IMR-90 (cell line): Measurements from ENCODE around the gene FOXP1. TPM values are rescaled to one million over a fixed set of nuclear protein-coding genes. Genes with fewer than 3 reads are reported as not detected.

ENCODE experiments used
- ATAC-seq: fragments of 200-7000 bp; cut with Tn5 transposase; 2 replicates; pipeline ENCODE4 v1.9.1; 2020; ENCODE audit warnings: low read depth, mild to moderate bottlenecking, moderate library complexity
- BruUV-seq: library from RNA; stranded (reverse); fragments of 400-500 nt; replicated peaks from 2 replicates; lab custom pipeline; 2021; lab: Mats Ljungman, UMichigan
- CTCF ChIA-PET: fragments of 300-600 bp; formaldehyde crosslinking; extraction: SDS; loops from one replicate; lab custom pipeline; 2021; ENCODE audit warnings: antibody characterized with exemption; lab: Yijun Ruan, JAX
- POLR2A ChIA-PET: fragments of 300-600 bp; sonication (Branson Sonifier 250); formaldehyde crosslinking; loops from one replicate; lab custom pipeline; 2022; ENCODE audit warnings: antibody characterized with exemption; ENCODE audit not compliant: unreplicated experiment; lab: Charles Lee
- DNase-seq: peaks from one replicate; pipeline ENCODE4 v3.0.0; 2013
- H2AFZ ChIP-seq: replicated peaks from 2 replicates; pipeline ENCODE3; 2013; ENCODE audit warnings: low read length, mild to moderate bottlenecking; ENCODE audit not compliant: poor library complexity
- H2AK5ac ChIP-seq: 2 replicates; pipeline ENCODE4 v1.6.1; 2013; ENCODE audit warnings: low read depth, low read length, inconsistent platforms
- H2AK9ac ChIP-seq: replicated peaks from 2 replicates; pipeline ENCODE3; 2013; ENCODE audit warnings: mild to moderate bottlenecking, low read depth, low read length, moderate library complexity; ENCODE audit not compliant: poor library complexity
- H2BK120ac ChIP-seq: 2 replicates; pipeline ENCODE4 v1.6.1; 2013; ENCODE audit warnings: low read depth, low read length, inconsistent platforms
- H2BK15ac ChIP-seq: 3 replicates; pipeline ENCODE4 v1.6.1; 2013; ENCODE audit warnings: low read depth, low read length, inconsistent platforms
- H2BK20ac ChIP-seq: 2 replicates; pipeline ENCODE4 v1.6.1; 2013; ENCODE audit warnings: low read depth, mild to moderate bottlenecking, inconsistent platforms, low read length, moderate library complexity
- H2BK5ac ChIP-seq: 2 replicates; pipeline ENCODE4 v1.6.1; 2013; ENCODE audit warnings: mild to moderate bottlenecking, low read depth, low read length, inconsistent platforms; ENCODE audit not compliant: poor library complexity, severe bottlenecking
- H3K14ac ChIP-seq: replicated peaks from 2 replicates; pipeline ENCODE4 v1.6.1; 2013; ENCODE audit warnings: low read depth, low read length, inconsistent platforms
- H3K18ac ChIP-seq: 2 replicates; pipeline ENCODE4 v1.6.1; 2013; ENCODE audit warnings: low read depth, low read length, control low read depth
- H3K23ac ChIP-seq: 2 replicates; pipeline ENCODE4 v1.6.1; 2013; ENCODE audit warnings: low read depth, low read length, inconsistent platforms
- H3K27ac ChIP-seq: 2 replicates; pipeline ENCODE4 v1.5.1; 2013; ENCODE audit warnings: mild to moderate bottlenecking, control low read depth, low read length; ENCODE audit not compliant: insufficient read depth
- H3K27me3 ChIP-seq: 2 replicates; pipeline ENCODE4 v1.6.1; 2013; ENCODE audit warnings: low read length; ENCODE audit not compliant: control insufficient read depth, insufficient read depth
- H3K36me3 ChIP-seq: 2 replicates; pipeline ENCODE4 v1.6.1; 2013; ENCODE audit warnings: low read length, mixed read lengths; ENCODE audit not compliant: control insufficient read depth, insufficient read depth
- H3K4ac ChIP-seq: 2 replicates; pipeline ENCODE4 v1.6.1; 2013; ENCODE audit warnings: low read depth, low read length, inconsistent platforms
- H3K4me1 ChIP-seq: 2 replicates; pipeline ENCODE4 v1.6.1; 2013; ENCODE audit warnings: low read length, mixed read lengths; ENCODE audit not compliant: control insufficient read depth, insufficient read depth
- H3K4me2 ChIP-seq: 2 replicates; pipeline ENCODE4 v1.6.1; 2013; ENCODE audit warnings: low read depth, mild to moderate bottlenecking, control low read depth, low read length, moderate library complexity
- H3K4me3 ChIP-seq: 2 replicates; pipeline ENCODE4 v1.5.1; 2013; ENCODE audit warnings: low read depth, mild to moderate bottlenecking, control low read depth, low read length, moderate library complexity; ENCODE audit not compliant: insufficient read depth
- H3K56ac ChIP-seq: 2 replicates; pipeline ENCODE4 v1.6.1; 2013; ENCODE audit warnings: low read length, inconsistent platforms; ENCODE audit not compliant: insufficient read depth; ENCODE audit errors: extremely low read depth
- H3K79me1 ChIP-seq, 2 experiments: 2 replicates each; pipeline ENCODE4 v1.6.1; 2013; ENCODE audit warnings: low read length in 2 of 2, inconsistent platforms in 1 of 2, low read depth in 1 of 2
- H3K9ac ChIP-seq: 2 replicates; pipeline ENCODE4 v1.6.1; 2013; ENCODE audit warnings: low read depth, low read length, control low read depth
- H3K9me1 ChIP-seq: 2 replicates; pipeline ENCODE4 v1.6.1; 2013; ENCODE audit warnings: low read length, inconsistent platforms; ENCODE audit not compliant: insufficient read depth
- H3K9me3 ChIP-seq: 2 replicates; pipeline ENCODE4 v1.6.1; 2013; ENCODE audit warnings: low read length; ENCODE audit not compliant: control insufficient read depth, insufficient read depth
- H4K20me1 ChIP-seq: 2 replicates; pipeline ENCODE4 v1.6.1; 2013; ENCODE audit warnings: low read length, inconsistent platforms; ENCODE audit not compliant: insufficient read depth
- H4K5ac ChIP-seq: 2 replicates; pipeline ENCODE4 v1.6.1; 2013; ENCODE audit warnings: mild to moderate bottlenecking, low read depth, low read length, control low read depth
- H4K8ac ChIP-seq, 2 experiments: 2 replicates each; pipeline ENCODE4 v1.6.1; 2013; ENCODE audit warnings: low read depth in 2 of 2, low read length in 2 of 2, control low read depth in 1 of 2, inconsistent platforms in 1 of 2
- H4K91ac ChIP-seq: 2 replicates; pipeline ENCODE4 v1.6.1; 2013; ENCODE audit warnings: low read depth, low read length, inconsistent platforms; ENCODE audit not compliant: insufficient read depth
- CEBPB ChIP-seq: IDR thresholded peaks from 2 replicates; pipeline ENCODE4 v1.6.1; 2012; ENCODE audit warnings: low read depth, low read length, improper control_type of control experiment
- CHD1 ChIP-seq: IDR thresholded peaks from 2 replicates; pipeline ENCODE4 v1.6.1; 2012; ENCODE audit warnings: low read depth, low read length, improper control_type of control experiment
- CTCF ChIP-seq: conservative IDR thresholded peaks from 2 replicates; pipeline ENCODE4 v1.5.1; 2012; ENCODE audit warnings: mild to moderate bottlenecking, low read depth, low read length, improper control_type of control experiment
- FOS ChIP-seq: fragments of 150-350 bp; IDR thresholded peaks from 2 replicates; pipeline ENCODE4 v1.6.1; 2016; ENCODE audit warnings: low read depth, low read length
- MAFK ChIP-seq: IDR thresholded peaks from 2 replicates; pipeline ENCODE4 v1.6.1; 2012; ENCODE audit warnings: low read depth, low read length, improper control_type of control experiment
- MAZ ChIP-seq: IDR thresholded peaks from 2 replicates; pipeline ENCODE4 v1.6.1; 2012; ENCODE audit warnings: low read depth, mild to moderate bottlenecking, low read length, improper control_type of control experiment, moderate library complexity, borderline replicate concordance
- MXI1 ChIP-seq: IDR thresholded peaks from 2 replicates; pipeline ENCODE4 v1.6.1; 2012; ENCODE audit warnings: low read depth, mild to moderate bottlenecking, low read length, moderate library complexity, borderline replicate concordance
- NFE2L2 ChIP-seq: fragments of 150-350 bp; IDR thresholded peaks from 2 replicates; pipeline ENCODE4 v1.6.1; 2016; ENCODE audit warnings: low read depth, mild to moderate bottlenecking, low read length
- POLR2A ChIP-seq: IDR thresholded peaks from 2 replicates; pipeline ENCODE4 v1.6.1; 2012; ENCODE audit warnings: mild to moderate bottlenecking, low read depth, low read length
- RAD21 ChIP-seq: IDR thresholded peaks from 2 replicates; pipeline ENCODE4 v1.6.1; 2012; ENCODE audit warnings: low read length, improper control_type of control experiment
- RCOR1 ChIP-seq: IDR thresholded peaks from 2 replicates; pipeline ENCODE4 v1.6.1; 2012; ENCODE audit warnings: mild to moderate bottlenecking, low read length, improper control_type of control experiment; ENCODE audit not compliant: insufficient replicate concordance
- RFX5 ChIP-seq: IDR thresholded peaks from 2 replicates; pipeline ENCODE4 v1.8.0; 2012; ENCODE audit warnings: low read depth, mild to moderate bottlenecking, low read length, moderate library complexity
- SMC3 ChIP-seq: fragments of 150-350 bp; IDR thresholded peaks from 2 replicates; pipeline ENCODE4 v1.6.1; 2016; ENCODE audit warnings: low read depth, mild to moderate bottlenecking, antibody characterized with exemption, low read length, moderate library complexity
- USF2 ChIP-seq: fragments of 150-350 bp; IDR thresholded peaks from 2 replicates; pipeline ENCODE4 v1.6.1; 2017; ENCODE audit warnings: mild to moderate bottlenecking, antibody characterized with exemption, low read length, low read depth
- WGBS, 2 experiments: methylation state at CpG; one replicate each; pipeline versions ENCODE4 v1.1.5 to v1.1.7; 2013; ENCODE audit warnings: missing lambda C conversion rate in 2 of 2; ENCODE audit not compliant: insufficient read length in 1 of 2; ENCODE audit errors: extremely low coverage in 2 of 2; 5-methylcytosine and 5-hydroxymethylcytosine counted together
- dilution Hi-C: fragments of 300-500 bp; cut with HindIII; formaldehyde crosslinking; loops from one replicate; pipeline ENCODE4 v1.14.3; 2018; ENCODE audit warnings: low sequenced_read_pairs; ENCODE audit not compliant: unreplicated experiment
- in situ Hi-C: fragments of 300-500 bp; cut with MboI; formaldehyde crosslinking; loops from 3 replicates; pipeline ENCODE4 v1.14.3; 2019; ENCODE audit warnings: low sequenced_read_pairs, inconsistent platforms, mixed read lengths
- intact Hi-C: fragments of 100-400 bp; cut with micrococcal nuclease; formaldehyde crosslinking; loops from 2 replicates; pipeline ENCODE4 v1.10.0; 2022
- polyA plus RNA-seq, 3 experiments: library from polyadenylated mRNA; depleted of rRNA; stranded (reverse); fragments of >200 nt; gene quantifications; 2 replicates each; pipeline ENCODE4 v1.2.3, GENCODE V29; 2012; ENCODE audit warnings: low replicate concordance in 1 of 3
- total RNA-seq: library from RNA; depleted of rRNA; stranded (reverse); fragments of >200 nt; gene quantifications from 2 replicates; pipeline ENCODE4 v1.2.3, GENCODE V29; 2012
- TF ChIP-seq, protein P1 (sequence below): fragments of 150-350 bp; IDR thresholded peaks from 2 replicates; pipeline ENCODE4 v1.6.1; 2016; ENCODE audit warnings: low read depth, mild to moderate bottlenecking, low read length, moderate library complexity, borderline replicate concordance

The FOXP1 gene
- total and polyA plus RNA-seq, 2 of the 4 experiments (the other 2 are of a cell fraction) = 37.0 to 132 TPM

DNA sequence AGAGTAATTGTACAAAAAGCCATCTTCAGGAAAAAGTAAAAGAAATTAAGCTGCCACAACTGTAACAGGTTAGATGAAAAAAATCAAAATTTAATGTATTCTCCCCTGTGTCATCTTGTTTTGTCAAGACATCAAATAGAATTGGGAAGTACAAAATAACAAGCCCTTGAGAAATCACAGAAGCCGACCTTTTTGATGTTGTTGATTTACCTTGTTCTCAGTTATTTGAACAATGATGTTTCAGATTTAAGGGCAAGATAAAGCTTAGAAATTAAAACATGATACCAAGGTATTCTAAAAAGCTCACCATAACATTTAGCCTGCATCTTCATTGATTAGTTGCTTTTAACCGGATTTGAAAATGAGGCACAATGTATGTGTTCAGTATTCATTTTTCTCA lies 523.0 kb downstream of the FOXP1 start:
- Histone ChIP-seq H3K14ac (0 out of 2 replicates have a peak overlapping the region, but pooled peaks have one; percentile 14), H3K4ac (no peak overlapping the region), H4K91ac (no peak overlapping the region), H3K56ac (no peak overlapping the region), H4K8ac (no peak overlapping the region), H4K5ac (no peak overlapping the region), H3K79me1 (peaks cover 0 to 51% of the 10 kb centered on the region in 2 experiments; a peak in 2 of 4 replicates), H3K4me1 (peaks cover 12% of the 10 kb centered on the region), H3K18ac (no peak overlapping the region), H3K9me1 (peaks cover 6% of the 10 kb centered on the region), H3K9ac (no peak overlapping the region), H2AFZ (no peak overlapping the region), H3K4me2 (no peak overlapping the region), H3K27me3 (no peaks in the 10 kb centered on the region), H2BK15ac (no peak overlapping the region), H2AK5ac (no peak overlapping the region), H4K20me1 (peaks cover 26% of the 10 kb centered on the region; the same call in 1 of the 2 replicates), H3K9me3 (no peaks in the 10 kb centered on the region), H3K27ac (no peak overlapping the region), H3K4me3 (no peak overlapping the region), H3K23ac (peak overlapping the region; percentile 69; the same call in 1 of the 2 replicates), H2AK9ac (no peak overlapping the region), H3K36me3 (no peaks in the 10 kb centered on the region), H2BK5ac (peak overlapping the region; percentile 43), H2BK120ac (no peak overlapping the region), H2BK20ac (no peak overlapping the region)
- TF ChIP-seq MXI1 (no peak), MAFK (no peak), CTCF (no peak), RCOR1 (no peak), POLR2A (no peak), USF2 (no peak), FOS (no peak), MAZ (no peak), SMC3 (no peak), NFE2L2 (no peak), RFX5 (no peak), RAD21 (no peak), CHD1 (no peak), CEBPB (no peak)
- TF ChIP-seq, protein P1, sequence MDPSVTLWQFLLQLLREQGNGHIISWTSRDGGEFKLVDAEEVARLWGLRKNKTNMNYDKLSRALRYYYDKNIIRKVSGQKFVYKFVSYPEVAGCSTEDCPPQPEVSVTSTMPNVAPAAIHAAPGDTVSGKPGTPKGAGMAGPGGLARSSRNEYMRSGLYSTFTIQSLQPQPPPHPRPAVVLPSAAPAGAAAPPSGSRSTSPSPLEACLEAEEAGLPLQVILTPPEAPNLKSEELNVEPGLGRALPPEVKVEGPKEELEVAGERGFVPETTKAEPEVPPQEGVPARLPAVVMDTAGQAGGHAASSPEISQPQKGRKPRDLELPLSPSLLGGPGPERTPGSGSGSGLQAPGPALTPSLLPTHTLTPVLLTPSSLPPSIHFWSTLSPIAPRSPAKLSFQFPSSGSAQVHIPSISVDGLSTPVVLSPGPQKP = no peak
- BruUV-seq = no TSS peak
- CTCF ChIA-PET = interaction anchor here (0.6 kb wide), 1 partner anchor 520 kb away, joined by 3 read pairs; no protein-coding TSS in a partner anchor
- in situ Hi-C loops = no loop called here
- POLR2A ChIA-PET = no interaction called here
- DNase-seq (no peak), ATAC-seq (no peak)
- intact Hi-C loops = loop anchor here (5.0 kb wide), 3 partner anchors 167 to 343 kb away; no protein-coding TSS in a partner anchor
- WGBS, 2 experiments = no CpG with 5 or more reads among the region's 2 CpGs
- dilution Hi-C loops = no loop called here
